HepG2 (cell line): ENCODE data around the gene CLDN9. TPM values are rescaled to one million over a fixed set of nuclear protein-coding genes. Genes with fewer than 3 reads are reported as not detected.

Source experiments
- CBFB ChIP-seq: sonication (generic); formaldehyde crosslinking; IDR thresholded peaks from 2 replicates; pipeline ENCODE4 v1.4.0; 2020; ENCODE audit warnings: missing genetic modification reagents
- CHCHD3 ChIP-seq: sonication (generic); formaldehyde crosslinking; IDR thresholded peaks from 2 replicates; pipeline ENCODE4 v1.8.0; 2022; ENCODE audit warnings: mild to moderate bottlenecking, missing genetic modification reagents, moderate library complexity
- E2F2 ChIP-seq: sonication (generic); formaldehyde crosslinking; IDR thresholded peaks from 2 replicates; pipeline ENCODE4 v1.4.0; 2020; ENCODE audit warnings: missing genetic modification reagents, borderline replicate concordance
- EEA1 ChIP-seq: sonication (generic); formaldehyde crosslinking; IDR thresholded peaks from 2 replicates; pipeline ENCODE4 v1.5.1; 2020; ENCODE audit warnings: mild to moderate bottlenecking, missing genetic modification reagents, borderline replicate concordance
- HOXA5 ChIP-seq: sonication (generic); formaldehyde crosslinking; IDR thresholded peaks from 2 replicates; pipeline ENCODE4 v1.4.0; 2020; ENCODE audit warnings: missing genetic modification reagents
- PPARG ChIP-seq: conservative IDR thresholded peaks from 2 replicates; pipeline ENCODE4 v1.6.1; 2016; ENCODE audit warnings: missing biosample characterization, missing genetic modification reagents
- RNF2 ChIP-seq: fragments of 450-650 bp; conservative IDR thresholded peaks from 2 replicates; pipeline ENCODE4 v1.6.1; 2016; ENCODE audit warnings: low read depth
- SMYD3 ChIP-seq: sonication (generic); formaldehyde crosslinking; IDR thresholded peaks from 2 replicates; pipeline ENCODE4 v1.8.1; 2023; ENCODE audit warnings: mild to moderate bottlenecking, missing genetic modification reagents
- SP4 ChIP-seq: sonication (generic); formaldehyde crosslinking; IDR thresholded peaks from 2 replicates; pipeline ENCODE4 v1.8.1; 2023; ENCODE audit warnings: mild to moderate bottlenecking, missing genetic modification reagents
- TFDP1 ChIP-seq: IDR thresholded peaks from 2 replicates; pipeline ENCODE4 v1.6.1; 2016; ENCODE audit warnings: missing compliant biosample characterization, missing genetic modification reagents, borderline replicate concordance
- ZBTB3 ChIP-seq: sonication (generic); formaldehyde crosslinking; IDR thresholded peaks from 2 replicates; pipeline ENCODE4 v1.4.0; 2020; ENCODE audit warnings: low read depth, mild to moderate bottlenecking, moderate library complexity, missing genetic modification reagents, borderline replicate concordance
- ZNF570 ChIP-seq: sonication (generic); formaldehyde crosslinking; IDR thresholded peaks from 2 replicates; pipeline ENCODE4 v1.4.0; 2020; ENCODE audit warnings: mild to moderate bottlenecking, missing genetic modification reagents, borderline replicate concordance
- ZNF616 ChIP-seq: sonication (generic); formaldehyde crosslinking; IDR thresholded peaks from 2 replicates; pipeline ENCODE4 v1.5.0; 2020; ENCODE audit warnings: low read depth, mild to moderate bottlenecking, missing genetic modification reagents
- ZNF75D ChIP-seq: sonication (generic); formaldehyde crosslinking; IDR thresholded peaks from 2 replicates; pipeline ENCODE4 v1.8.1; 2023; ENCODE audit warnings: missing genetic modification reagents, mild to moderate bottlenecking, borderline replicate concordance
- ZNF790 ChIP-seq: sonication (generic); formaldehyde crosslinking; IDR thresholded peaks from 2 replicates; pipeline ENCODE4 v1.8.0; 2022; ENCODE audit warnings: missing genetic modification reagents, mild to moderate bottlenecking, borderline replicate concordance
- ZUFSP ChIP-seq: sonication (generic); formaldehyde crosslinking; IDR thresholded peaks from 2 replicates; pipeline ENCODE4 v1.9.0; 2021; ENCODE audit warnings: missing genetic modification reagents, mild to moderate bottlenecking, borderline replicate concordance
- ZXDC ChIP-seq: sonication (generic); formaldehyde crosslinking; IDR thresholded peaks from 2 replicates; pipeline ENCODE4 v1.5.0; 2020; ENCODE audit warnings: mild to moderate bottlenecking, missing genetic modification reagents
- polyA plus RNA-seq, 8 experiments: library from polyadenylated mRNA; depleted of rRNA in 3 of 8; stranded (reverse) in 7 of 8; unstranded in 1 of 8; fragments of >200 nt; fragmentation: Illumina TruSeq in 4 of 8; extraction: Trizol in 4 of 8; gene quantifications; 2 replicates each; pipeline versions ENCODE4 v1.2.1 to v1.2.3, GENCODE V29; 2011 to 2016; ENCODE audit warnings: low read depth in 4 of 8, missing spikeins in 1 of 8, mixed read lengths in 1 of 8; ENCODE audit not compliant: insufficient read depth in 1 of 8
- total RNA-seq, 5 experiments: library from RNA; depleted of rRNA; stranded (reverse); fragments of >200 nt; fragmentation: Illumina TruSeq; extraction: Trizol; gene quantifications; 2 replicates each; pipeline ENCODE4 v1.2.3, GENCODE V29; 2016; ENCODE audit warnings: low read depth in 1 of 5

Gene CLDN9
- total and polyA plus RNA-seq, 2 of the 13 experiments (the other 11 are each of a cell fraction or from before 2014, with no cell fraction given) = 0.15 to 0.26 TPM

GRCh38 chr16:3023669-3024478 is 11.2 kb downstream of the CLDN9 start, which contains the start of the genes HCFC1R1 and THOC6 (continued):
- TF ChIP-seq CHCHD3 (CRISPR knock-in tag) (0 out of 2 replicates have a peak, but pooled peaks have one; percentile 31), ZNF616 (no peak), CBFB (CRISPR knock-in tag) (peak; percentile 69), TFDP1 (peak; percentile 91; the same call in 1 of the 2 replicates), ZNF790 (CRISPR knock-in tag) (peak; percentile 88; the same call in 1 of the 2 replicates), HOXA5 (CRISPR knock-in tag) (peak; percentile 66; the same call in 1 of the 2 replicates), SMYD3 (peak; percentile 92), ZXDC (CRISPR knock-in tag) (no peak), ZNF570 (no peak), SP4 (CRISPR knock-in tag) (peak; percentile 90), RNF2 (peak; percentile 65; the same call in 1 of the 2 replicates), E2F2 (CRISPR knock-in tag) (no peak), EEA1 (peak; percentile 59; the same call in 1 of the 2 replicates), PPARG (CRISPR knock-in tag) (0 out of 2 replicates have a peak, but pooled peaks have one; percentile 20), ZUFSP (CRISPR knock-in tag) (no peak), ZBTB3 (CRISPR knock-in tag) (no peak), ZNF75D (CRISPR knock-in tag) (no peak)
